HT-29 (cell line): ENCODE data around the gene MBTD1. TPM values are rescaled to one million over a fixed set of nuclear protein-coding genes. Genes with fewer than 3 reads are reported as not detected.
"Not testable (repeated sequence)": the region's sequence is repeated elsewhere in the genome, so short reads cannot be mapped to it uniquely, and the experiment has no call there.

Experiments used
- DNase-seq: peaks from one replicate; pipeline ENCODE4 v3.0.0-alpha.2; 2015; ENCODE audit warnings: low spot score
- total RNA-seq: library from RNA; depleted of rRNA; stranded (reverse); fragments of >200 nt; shearing (Covaris generic); gene quantifications from 2 replicates; pipeline ENCODE4 v1.2.3, GENCODE V29; 2014; rRNA removed

MBTD1 gene
- 5.9 and 8.3 TPM in 2 replicates for total RNA-seq

GRCh38 chr17:51259564-51260236 is at the start of gene MBTD1:
TSS of gene MBTD1 (minus strand) at chr17:51260049. CDS start at chr17:51225161, 34,888 bp downstream.
- peak; percentile 95 for DNase-seq

GRCh38 chr17:51305182-51305581 is 45.3 kb upstream of the MBTD1 start:
- no peak for DNase-seq

GRCh38 chr17:51299859-51300258 is 40.0 kb upstream of the MBTD1 start:
- no peak for DNase-seq

- DNase-seq: peak; percentile 52
These were observed 38.9 kb upstream of the MBTD1 start for GRCh38 chr17:51298508-51299371.

GRCh38 chr17:51294338-51294737 is 34.5 kb upstream of the MBTD1 start:
- DNase-seq: not testable (repeated sequence)

- no peak for DNase-seq
These were observed 29.9 kb upstream of the MBTD1 start for GRCh38 chr17:51289696-51290111.

- DNase-seq: no peak
These were observed 27.6 kb upstream of the MBTD1 start for GRCh38 chr17:51287412-51287811.

GRCh38 chr17:51279183-51279582 is 19.3 kb upstream of the MBTD1 start:
- DNase-seq: no peak

GRCh38 chr17:51275381-51275780 is 15.5 kb upstream of the MBTD1 start:
- no peak for DNase-seq

- no peak for DNase-seq
These were observed 13.0 kb upstream of the MBTD1 start for GRCh38 chr17:51272812-51273211.

GRCh38 chr17:51270636-51271035 is 10.8 kb upstream of the MBTD1 start:
- no peak for DNase-seq

- no peak for DNase-seq
These were observed 10.1 kb upstream of the MBTD1 start for GRCh38 chr17:51269991-51270390.

GRCh38 chr17:51264466-51264865 is 4.6 kb upstream of the MBTD1 start:
- DNase-seq: not testable (repeated sequence)

- DNase-seq: no peak
These were observed 3.2 kb upstream of the MBTD1 start for GRCh38 chr17:51263006-51263405.

- DNase-seq: peak; percentile 6
These were observed 1.4 kb upstream of the MBTD1 start for GRCh38 chr17:51261024-51261963.

- DNase-seq: peak; percentile 96
These were observed 581 bp upstream of the MBTD1 start, which contains the start of gene UTP18 for GRCh38 chr17:51260237-51261023. TSS of gene UTP18 (plus strand) at chr17:51260546. CDS start at chr17:51260585, 39 bp downstream.

GRCh38 chr17:51258756-51259563 is 889 bp downstream of the MBTD1 start:
- peak; percentile 9 for DNase-seq

GRCh38 chr17:51257150-51258081 is 2.4 kb downstream of the MBTD1 start:
- DNase-seq: no peak

- DNase-seq: no peak
These were observed 3.7 kb downstream of the MBTD1 start for GRCh38 chr17:51256101-51256500.
